HepG2 (cell line): ENCODE data around the gene CISD3. TPM values are rescaled to one million over a fixed set of nuclear protein-coding genes. Genes with fewer than 3 reads are reported as not detected.

Experiments
- ATF7-NPFF ChIP-seq: sonication (generic); formaldehyde crosslinking; IDR thresholded peaks from 2 replicates; pipeline ENCODE4 v1.8.1; 2023; ENCODE audit warnings: mild to moderate bottlenecking, low read depth, missing genetic modification reagents, moderate library complexity
- CAMTA2 ChIP-seq: sonication (generic); formaldehyde crosslinking; IDR thresholded peaks from 2 replicates; pipeline ENCODE4 v1.4.0; 2020; ENCODE audit warnings: mild to moderate bottlenecking, missing genetic modification reagents, borderline replicate concordance
- DRAP1 ChIP-seq: IDR thresholded peaks from 2 replicates; pipeline ENCODE4 v1.6.1; 2016; ENCODE audit warnings: missing genetic modification reagents, missing compliant biosample characterization
- FLYWCH1 ChIP-seq: sonication (generic); formaldehyde crosslinking; IDR thresholded peaks from 2 replicates; pipeline ENCODE4 v1.8.1; 2023; ENCODE audit warnings: mild to moderate bottlenecking, missing genetic modification reagents
- FUBP1 ChIP-seq: sonication (generic); formaldehyde crosslinking; IDR thresholded peaks from 2 replicates; pipeline ENCODE4 v1.5.1; 2020; ENCODE audit warnings: missing genetic modification reagents, mild to moderate bottlenecking, borderline replicate concordance
- HINFP ChIP-seq: sonication (generic); formaldehyde crosslinking; IDR thresholded peaks from 2 replicates; pipeline ENCODE4 v1.4.0; 2020; ENCODE audit warnings: low read depth, mild to moderate bottlenecking, missing genetic modification reagents
- HNRNPLL ChIP-seq: fragments of 200-400 bp; formaldehyde crosslinking; IDR thresholded peaks from 2 replicates; pipeline ENCODE4 v1.6.1; 2017; ENCODE audit warnings: mild to moderate bottlenecking, low read depth, low read length; ENCODE audit not compliant: poor library complexity, severe bottlenecking
- KLF13 ChIP-seq: sonication (generic); formaldehyde crosslinking; IDR thresholded peaks from 2 replicates; pipeline ENCODE4 v1.4.0; 2020; ENCODE audit warnings: mild to moderate bottlenecking, missing genetic modification reagents
- KLF15 ChIP-seq: sonication (generic); formaldehyde crosslinking; IDR thresholded peaks from 2 replicates; pipeline ENCODE4 v1.8.1; 2023; ENCODE audit warnings: borderline replicate concordance, mild to moderate bottlenecking, inconsistent platforms, missing genetic modification reagents, mixed read lengths
- MYC ChIP-seq: sonication (generic); formaldehyde crosslinking; IDR thresholded peaks from 2 replicates; pipeline ENCODE4 v1.9.0; 2021; ENCODE audit warnings: missing genetic modification reagents, borderline replicate concordance
- ZBTB44 ChIP-seq: sonication (generic); formaldehyde crosslinking; IDR thresholded peaks from 2 replicates; pipeline ENCODE4 v1.4.0; 2020; ENCODE audit warnings: missing genetic modification reagents
- ZNF367 ChIP-seq: sonication (generic); formaldehyde crosslinking; IDR thresholded peaks from 2 replicates; pipeline ENCODE4 v1.4.0; 2020; ENCODE audit warnings: missing genetic modification reagents, borderline replicate concordance
- ZNF451 ChIP-seq: sonication (generic); formaldehyde crosslinking; IDR thresholded peaks from 2 replicates; pipeline ENCODE4 v1.5.0; 2020; ENCODE audit warnings: mild to moderate bottlenecking, missing genetic modification reagents
- ZNF512B ChIP-seq: sonication (generic); formaldehyde crosslinking; IDR thresholded peaks from 2 replicates; pipeline ENCODE4 v1.5.1; 2020; ENCODE audit warnings: missing genetic modification reagents, mild to moderate bottlenecking, borderline replicate concordance
- ZNF530 ChIP-seq: sonication (generic); formaldehyde crosslinking; IDR thresholded peaks from 2 replicates; pipeline ENCODE4 v1.5.0; 2020; ENCODE audit warnings: low read depth, mild to moderate bottlenecking, missing genetic modification reagents
- ZNF768 ChIP-seq: sonication (generic); formaldehyde crosslinking; IDR thresholded peaks from 2 replicates; pipeline ENCODE4 v1.4.0; 2020; ENCODE audit warnings: missing genetic modification reagents
- ZNF788 ChIP-seq: sonication (generic); formaldehyde crosslinking; IDR thresholded peaks from 2 replicates; pipeline ENCODE4 v1.5.0; 2020; ENCODE audit warnings: mild to moderate bottlenecking, missing genetic modification reagents, borderline replicate concordance
- polyA plus RNA-seq, 8 experiments: library from polyadenylated mRNA; depleted of rRNA in 3 of 8; stranded (reverse) in 7 of 8; unstranded in 1 of 8; fragments of >200 nt; fragmentation: Illumina TruSeq in 4 of 8; extraction: Trizol in 4 of 8; gene quantifications; 2 replicates each; pipeline versions ENCODE4 v1.2.1 to v1.2.3, GENCODE V29; 2011 to 2016; ENCODE audit warnings: low read depth in 4 of 8, missing spikeins in 1 of 8, mixed read lengths in 1 of 8; ENCODE audit not compliant: insufficient read depth in 1 of 8
- total RNA-seq, 5 experiments: library from RNA; depleted of rRNA; stranded (reverse); fragments of >200 nt; fragmentation: Illumina TruSeq; extraction: Trizol; gene quantifications; 2 replicates each; pipeline ENCODE4 v1.2.3, GENCODE V29; 2016; ENCODE audit warnings: low read depth in 1 of 5

CISD3 gene
- total and polyA plus RNA-seq, 2 of the 13 experiments (the other 11 are each of a cell fraction or from before 2014, with no cell fraction given), result 30.0 to 34.1 TPM

GRCh38 chr17:38703742-38704605, 26.2 kb upstream of the CISD3 start (continued):
- peak; percentile 96; the same call in 1 of the 2 replicates for TF ChIP-seq ZNF788 (CRISPR knock-in tag)
- peak; percentile 84 for TF ChIP-seq HNRNPLL
- no peak for TF ChIP-seq ZNF530 (CRISPR knock-in tag)
- peak; percentile 66; the same call in 1 of the 2 replicates for TF ChIP-seq FLYWCH1 (CRISPR knock-in tag)
- TF ChIP-seq KLF15 (CRISPR knock-in tag), result peak; percentile 96; the same call in 1 of the 2 replicates
- peak; percentile 85 for TF ChIP-seq ATF7-NPFF (CRISPR knock-in tag)
- peak; percentile 61; the same call in 1 of the 2 replicates for TF ChIP-seq ZNF768
- TF ChIP-seq HINFP (CRISPR knock-in tag), result peak; percentile 89; the same call in 1 of the 2 replicates
- no peak; the same call in none of the 2 replicates for TF ChIP-seq ZBTB44
- no peak for TF ChIP-seq KLF13
- TF ChIP-seq ZNF451 (CRISPR knock-in tag), result peak; percentile 64; the same call in 1 of the 2 replicates
- TF ChIP-seq MYC (CRISPR knock-in tag), result peak; percentile 88
- peak; percentile 82 for TF ChIP-seq ZNF512B (CRISPR knock-in tag)
- no peak; the same call in 1 of the 2 replicates for TF ChIP-seq FUBP1
- TF ChIP-seq CAMTA2 (CRISPR knock-in tag), result peak; percentile 97; the same call in 1 of the 2 replicates
- peak; percentile 86 for TF ChIP-seq DRAP1 (CRISPR knock-in tag)
- no peak for TF ChIP-seq ZNF367
